ENCODE results near the gene PDXDC1.
"Not testable (repeated sequence)": the region's sequence is repeated elsewhere in the genome, so short reads cannot be mapped to it uniquely, and the experiment has no call there.

The PDXDC1 gene

GRCh38 chr16:14975418-14976194 is 780 bp downstream of the PDXDC1 start:
- DNase-seq = not testable (repeated sequence)

GRCh38 chr16:14976971-14977736 is 2.3 kb downstream of the PDXDC1 start:
- DNase-seq = not testable (repeated sequence)

- not testable (repeated sequence) for DNase-seq
Measured at GRCh38 chr16:14978281-14978680, 3.5 kb downstream of the PDXDC1 start.

GRCh38 chr16:14978908-14979307 is 4.1 kb downstream of the PDXDC1 start:
- DNase-seq = not testable (repeated sequence)

GRCh38 chr16:14981234-14981633 is 6.4 kb downstream of the PDXDC1 start:
- not testable (repeated sequence) for DNase-seq

- not testable (repeated sequence) for DNase-seq
Measured at GRCh38 chr16:14982521-14982920, 7.7 kb downstream of the PDXDC1 start.

- DNase-seq = not testable (repeated sequence)
Measured at GRCh38 chr16:14988092-14988491, 13.3 kb downstream of the PDXDC1 start.

- DNase-seq = not testable (repeated sequence)
Measured at GRCh38 chr16:14988661-14989191, 13.9 kb downstream of the PDXDC1 start.

- DNase-seq = not testable (repeated sequence)
Measured at GRCh38 chr16:14989291-14990281, 14.8 kb downstream of the PDXDC1 start.

GRCh38 chr16:14993277-14994151 is 18.7 kb downstream of the PDXDC1 start:
- not testable (repeated sequence) for DNase-seq

- DNase-seq = not testable (repeated sequence)
Measured at GRCh38 chr16:14996702-14997101, 21.9 kb downstream of the PDXDC1 start.

- not testable (repeated sequence) for DNase-seq
Measured at GRCh38 chr16:14998300-14998699, 23.5 kb downstream of the PDXDC1 start.

GRCh38 chr16:14999845-15000244 is 25.0 kb downstream of the PDXDC1 start:
- not testable (repeated sequence) for DNase-seq

- not testable (repeated sequence) for DNase-seq
Measured at GRCh38 chr16:15002448-15002847, 27.6 kb downstream of the PDXDC1 start.

- DNase-seq = not testable (repeated sequence)
Measured at GRCh38 chr16:15005357-15006132, 30.7 kb downstream of the PDXDC1 start.

GRCh38 chr16:15008647-15009046 is 33.8 kb downstream of the PDXDC1 start:
- DNase-seq = not testable (repeated sequence)

GRCh38 chr16:15012941-15013340 is 38.1 kb downstream of the PDXDC1 start:
- DNase-seq = not testable (repeated sequence)

GRCh38 chr16:15015671-15016070 is 40.8 kb downstream of the PDXDC1 start:
- DNase-seq = not testable (repeated sequence)

GRCh38 chr16:15016354-15016753 is 41.5 kb downstream of the PDXDC1 start:
- not testable (repeated sequence) for DNase-seq

- not testable (repeated sequence) for DNase-seq
Measured at GRCh38 chr16:15016951-15017580, 42.2 kb downstream of the PDXDC1 start.

All from NCI-H1105 (cell line).